B cell (primary cell): ENCODE measurements around the gene GTF2I. TPM values are rescaled to one million over a fixed set of nuclear protein-coding genes. Genes with fewer than 3 reads are reported as not detected.
"Not testable (repeated sequence)": the region's sequence is repeated elsewhere in the genome, so short reads cannot be mapped to it uniquely, and the experiment has no call there.

Experiments
- ATAC-seq: fragments of 200-7000 bp; cut with Tn5 transposase; one replicate; pipeline ENCODE4 v1.10.0; 2021; ENCODE audit warnings: low read depth, mild to moderate bottlenecking, moderate number of reproducible peaks, moderate library complexity
- CTCF ChIA-PET: fragments of 350-600 bp; sonication (Branson Sonifier 250); formaldehyde crosslinking; loops from one replicate; lab custom pipeline; 2021; ENCODE audit warnings: antibody characterized with exemption, inconsistent platforms; lab: Charles Lee
- POLR2A ChIA-PET: fragments of 350-600 bp; sonication (Branson Sonifier 250); formaldehyde crosslinking; loops from one replicate; lab custom pipeline; 2021; ENCODE audit warnings: antibody characterized with exemption; lab: Charles Lee
- DNase-seq: peaks from one replicate; pipeline ENCODE4 v3.0.0; 2013
- H2AFZ ChIP-seq: 2 replicates; pipeline ENCODE4 v1.6.1; 2012; ENCODE audit warnings: mild to moderate bottlenecking, low read depth, low read length; ENCODE audit not compliant: insufficient read depth, poor library complexity, severe bottlenecking
- H3K27ac ChIP-seq, 2 donors: 1 replicate in 1 of 2; 2 replicates in 1 of 2; pipeline ENCODE4 v1.5.1; 2012 to 2013; ENCODE audit warnings: low read length in 2 of 2, mild to moderate bottlenecking in 2 of 2, moderate library complexity in 1 of 2
- H3K27me3 ChIP-seq, 4 experiments: fragments of 200-600 bp in 1 of 4; sonication (generic) in 1 of 4; replicated peaks in 1 of 4; 1 replicate in 2 of 4; 2 replicates in 2 of 4; pipeline versions ENCODE4 v1.6.1 to v1.7.0; 2013 to 2016; ENCODE audit warnings: low read length in 3 of 4, mild to moderate bottlenecking in 2 of 4, mixed read lengths in 1 of 4, moderate library complexity in 1 of 4; ENCODE audit not compliant: insufficient read depth in 4 of 4, control insufficient read depth in 3 of 4; ENCODE audit errors: control extremely low read depth in 1 of 4
- H3K36me3 ChIP-seq, 2 experiments: replicated peaks in 1 of 2; 1 replicate in 1 of 2; 2 replicates in 1 of 2; pipeline versions ENCODE4 v1.6.1 to v1.7.1; 2013; ENCODE audit warnings: low read length in 1 of 2; ENCODE audit not compliant: insufficient read depth in 2 of 2, control insufficient read depth in 1 of 2; ENCODE audit errors: control extremely low read depth in 1 of 2, extremely low read depth in 1 of 2
- H3K4me1 ChIP-seq, 2 donors: fragments of 200-600 bp in 1 of 2; sonication (generic) in 1 of 2; 1 replicate in 1 of 2; 2 replicates in 1 of 2; pipeline versions ENCODE4 v1.5.1 to v1.6.1; 2013 to 2017; ENCODE audit warnings: low read length in 2 of 2; ENCODE audit not compliant: control insufficient read depth in 2 of 2, insufficient read depth in 2 of 2
- H3K4me2 ChIP-seq: replicated peaks from 2 replicates; pipeline ENCODE3; 2012; ENCODE audit warnings: mild to moderate bottlenecking, low read depth, low read length; ENCODE audit not compliant: poor library complexity, severe bottlenecking
- H3K4me3 ChIP-seq, 5 experiments: fragments of 200-600 bp in 1 of 5; sonication (generic) in 1 of 5; 1 replicate in 3 of 5; 2 replicates in 2 of 5; pipeline versions ENCODE4 v1.5.1 to v1.7.0; 2011 to 2016; ENCODE audit warnings: low read length in 4 of 5, mild to moderate bottlenecking in 4 of 5, low read depth in 2 of 5, control low read depth in 1 of 5, moderate library complexity in 1 of 5; ENCODE audit not compliant: insufficient read depth in 1 of 5; ENCODE audit errors: control extremely low read depth in 1 of 5, extremely low read depth in 1 of 5
- H3K79me2 ChIP-seq: fragments of 200-600 bp; sonication (generic); one replicate; pipeline ENCODE4 v1.6.0; 2016; ENCODE audit warnings: low read length; ENCODE audit not compliant: control insufficient read depth, insufficient read depth
- H3K9ac ChIP-seq: fragments of 200-600 bp; sonication (generic); 2 replicates; pipeline ENCODE4 v1.6.1; 2017; ENCODE audit warnings: mild to moderate bottlenecking, low read length, moderate library complexity
- H3K9me3 ChIP-seq, 3 donors: one replicate each; pipeline versions ENCODE4 v1.6.1 to v1.7.1; 2013; ENCODE audit warnings: low read length in 2 of 3; ENCODE audit not compliant: control insufficient read depth in 2 of 3, insufficient read depth in 1 of 3; ENCODE audit errors: control extremely low read depth in 1 of 3
- H4K20me1 ChIP-seq: 2 replicates; pipeline ENCODE4 v1.6.0; 2012; ENCODE audit warnings: mild to moderate bottlenecking, low read length; ENCODE audit not compliant: insufficient read depth, control insufficient read depth, poor library complexity, severe bottlenecking
- H3K27ac Mint-ChIP-seq: one replicate; pipeline ENCODE4 v1.8.0; 2021; ENCODE audit warnings: mixed read lengths
- H3K27me3 Mint-ChIP-seq: one replicate; pipeline ENCODE4 v1.8.0; 2021; ENCODE audit warnings: mixed read lengths
- H3K4me1 Mint-ChIP-seq: one replicate; pipeline ENCODE4 v1.8.0; 2021; ENCODE audit warnings: mixed read lengths
- H3K4me3 Mint-ChIP-seq: one replicate; pipeline ENCODE4 v1.8.0; 2021; ENCODE audit warnings: mixed read lengths
- H3K9me3 Mint-ChIP-seq: one replicate; pipeline ENCODE4 v1.8.0; 2022; ENCODE audit warnings: mixed read lengths; ENCODE audit not compliant: insufficient read depth
- EZH2 ChIP-seq: IDR thresholded peaks from 2 replicates; pipeline ENCODE4 v1.6.1; 2012; ENCODE audit warnings: borderline replicate concordance, low read depth, mild to moderate bottlenecking, moderate library complexity, low read length; ENCODE audit not compliant: insufficient read depth, poor library complexity, severe bottlenecking
- WGBS: methylation state at CpG from one replicate; pipeline ENCODE4 v1.1.5; 2013; ENCODE audit warnings: missing lambda C conversion rate; ENCODE audit not compliant: insufficient coverage; 5-methylcytosine and 5-hydroxymethylcytosine counted together
- intact Hi-C: fragments of 100-400 bp; cut with micrococcal nuclease; formaldehyde crosslinking; loops from one replicate; pipeline ENCODE4 v1.10.0; 2022
- polyA plus RNA-seq: library from polyadenylated mRNA; depleted of rRNA; stranded (reverse); fragments of >200 nt; gene quantifications from 2 replicates; pipeline ENCODE4 v1.2.3, GENCODE V29; 2012
- total RNA-seq, 2 donors: library from RNA; stranded (reverse); fragments of 120-200 nt in 1 of 2; gene quantifications; 1 replicate in 1 of 2; 2 replicates in 1 of 2; pipeline versions ENCODE4 v1.2.3 to v1.2.4, GENCODE V29; 2013 to 2022
- TF ChIP-seq, protein P1 (sequence below): fragments of 200-600 bp; IDR thresholded peaks from one replicate; pipeline ENCODE4 v1.8.0; 2022; ENCODE audit warnings: antibody characterized with exemption, mild to moderate bottlenecking

Gene GTF2I
- total and polyA plus RNA-seq, 2 donors (not counting 1 experiment from before 2014, with no cell fraction given) = 140 to 271 TPM

DNA sequence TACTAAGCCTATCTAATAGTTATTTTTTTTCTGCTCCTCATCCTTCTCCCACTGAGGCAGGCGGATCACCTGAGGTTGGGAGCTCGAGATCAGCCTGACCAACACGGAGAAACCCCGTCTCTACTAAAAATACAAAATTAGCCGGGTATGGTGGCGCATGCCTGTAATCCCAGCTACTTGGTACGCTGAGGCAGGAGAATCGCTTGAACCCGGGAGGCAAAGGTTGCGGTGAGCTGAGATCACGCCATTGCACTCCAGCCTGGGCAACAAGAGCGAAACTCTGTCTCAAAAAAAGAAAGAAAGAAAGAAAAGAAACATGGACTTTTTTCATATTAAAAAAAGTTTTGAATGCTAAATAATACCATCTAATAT is 6.4 kb upstream of the GTF2I start:
- H2AFZ ChIP-seq = peak overlapping the region; percentile 73
- peaks cover 29 to 34% of the 10 kb centered on the region in 2 donors for H3K4me1 ChIP-seq
- H3K36me3 ChIP-seq, H3K9me3 Mint-ChIP-seq, ATAC-seq, H3K4me3 ChIP-seq, H3K27me3 ChIP-seq, H3K27me3 Mint-ChIP-seq, CTCF ChIA-PET, H3K9me3 ChIP-seq, H4K20me1 ChIP-seq, intact Hi-C loops, DNase-seq: not testable (repeated sequence)
- H3K9ac ChIP-seq = peak overlapping the region; percentile 59
- peaks cover 32% of the 10 kb centered on the region for H3K79me2 ChIP-seq
- POLR2A ChIA-PET = interaction anchor here (1.0 kb wide), 1 partner anchor 8 kb away, joined by 5 read pairs; no protein-coding TSS in a partner anchor
- H3K4me1 Mint-ChIP-seq = peaks cover 37% of the 10 kb centered on the region
- peak overlapping the region in 1 of 2 donors; percentile 83 for H3K27ac ChIP-seq
- WGBS = 100% methylated on average over 1 of the region's 12 CpGs
- H3K4me2 ChIP-seq = peak overlapping the region; percentile 53
- peak overlapping the region; percentile 78 for H3K27ac Mint-ChIP-seq
- H3K4me3 Mint-ChIP-seq = peak overlapping the region; percentile 87

DNA sequence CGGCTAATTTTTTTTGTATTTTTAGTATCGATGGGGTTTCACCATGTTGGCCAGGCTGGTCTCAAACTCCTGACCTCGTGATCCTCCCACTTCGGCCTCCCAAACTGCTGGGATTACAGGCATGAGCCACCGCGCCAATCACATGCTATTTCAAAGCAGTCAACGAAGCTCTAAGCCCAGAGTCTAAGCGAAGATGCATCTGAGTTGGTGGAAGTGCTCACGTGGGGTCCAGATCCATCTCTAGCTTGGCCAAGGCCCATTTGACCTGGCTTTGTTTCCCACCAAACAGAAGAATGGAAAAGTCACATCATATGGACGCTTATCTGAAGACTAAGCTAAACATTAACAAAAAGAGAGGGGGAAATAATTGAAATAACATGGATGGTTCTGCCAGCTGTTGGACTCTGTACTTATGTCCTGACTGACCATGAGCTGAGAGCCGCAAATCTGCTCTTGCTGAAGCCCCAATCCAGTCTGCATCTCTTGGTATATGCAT is 3.8 kb upstream of the GTF2I start:
- H3K9me3 Mint-ChIP-seq = no peaks in the 10 kb centered on the region
- POLR2A ChIA-PET = interaction anchor here (0.6 to 0.7 kb wide), 2 partner anchors 17 to 55 kb away, joined by 3 to 6 read pairs; no protein-coding TSS in a partner anchor
- Histone ChIP-seq H3K79me2 (peaks cover 30% of the 10 kb centered on the region), H3K9me3 (no peaks in the 10 kb centered on the region), H3K27ac (no peak overlapping the region), H3K4me3 (no peak overlapping the region), H3K4me2 (no peak overlapping the region), H4K20me1 (peaks cover under 1% of the 10 kb centered on the region), H3K4me1 (peaks cover 30 to 34% of the 10 kb centered on the region in 2 donors), H3K27me3 (no peaks in the 10 kb centered on the region), H3K9ac (no peak overlapping the region), H2AFZ (no peak overlapping the region), H3K36me3 (no peaks in the 10 kb centered on the region)
- H3K4me1 Mint-ChIP-seq = peaks cover 43% of the 10 kb centered on the region
- WGBS = 97% methylated on average over 9 of the region's 11 CpGs
- no peak for DNase-seq
- TF ChIP-seq, protein P1, sequence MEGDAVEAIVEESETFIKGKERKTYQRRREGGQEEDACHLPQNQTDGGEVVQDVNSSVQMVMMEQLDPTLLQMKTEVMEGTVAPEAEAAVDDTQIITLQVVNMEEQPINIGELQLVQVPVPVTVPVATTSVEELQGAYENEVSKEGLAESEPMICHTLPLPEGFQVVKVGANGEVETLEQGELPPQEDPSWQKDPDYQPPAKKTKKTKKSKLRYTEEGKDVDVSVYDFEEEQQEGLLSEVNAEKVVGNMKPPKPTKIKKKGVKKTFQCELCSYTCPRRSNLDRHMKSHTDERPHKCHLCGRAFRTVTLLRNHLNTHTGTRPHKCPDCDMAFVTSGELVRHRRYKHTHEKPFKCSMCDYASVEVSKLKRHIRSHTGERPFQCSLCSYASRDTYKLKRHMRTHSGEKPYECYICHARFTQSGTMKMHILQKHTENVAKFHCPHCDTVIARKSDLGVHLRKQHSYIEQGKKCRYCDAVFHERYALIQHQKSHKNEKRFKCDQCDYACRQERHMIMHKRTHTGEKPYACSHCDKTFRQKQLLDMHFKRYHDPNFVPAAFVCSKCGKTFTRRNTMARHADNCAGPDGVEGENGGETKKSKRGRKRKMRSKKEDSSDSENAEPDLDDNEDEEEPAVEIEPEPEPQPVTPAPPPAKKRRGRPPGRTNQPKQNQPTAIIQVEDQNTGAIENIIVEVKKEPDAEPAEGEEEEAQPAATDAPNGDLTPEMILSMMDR = no peak
- TF ChIP-seq EZH2 = no peak
- no peaks in the 10 kb centered on the region for H3K27me3 Mint-ChIP-seq
- intact Hi-C loops = no loop called here
- ATAC-seq = no peak
- H3K27ac Mint-ChIP-seq = peak overlapping the region; percentile 37
- no peak overlapping the region for H3K4me3 Mint-ChIP-seq
- CTCF ChIA-PET = interaction anchor here (0.7 to 1.1 kb wide), 3 partner anchors 11 to 203 kb away, joined by 3 to 4 read pairs (median 3); no protein-coding TSS in a partner anchor
